Tongue (tissue), 2 donors: ENCODE measurements around the gene DEXI. TPM values are rescaled to one million over a fixed set of nuclear protein-coding genes. Genes with fewer than 3 reads are reported as not detected.
"Not testable (repeated sequence)": the region's sequence is repeated elsewhere in the genome, so short reads cannot be mapped to it uniquely, and the experiment has no call there.

Experiments used
- DNase-seq: peaks from one replicate; pipeline ENCODE4 v3.0.0-alpha.2; 2015
- total RNA-seq: library from RNA; depleted of rRNA; stranded (reverse); fragments of >200 nt; gene quantifications from one replicate; pipeline ENCODE4 v1.2.3, GENCODE V29; 2014

The DEXI gene
- total RNA-seq, 1 donor from 2014 or later = 56.2 TPM

- DNase-seq = no peak
Observed at GRCh38 chr16:10941127-10941933, 938 bp downstream of the DEXI start.

GRCh38 chr16:10940501-10941079, 1.7 kb downstream of the DEXI start:
- DNase-seq = peak; percentile 56

DNA sequence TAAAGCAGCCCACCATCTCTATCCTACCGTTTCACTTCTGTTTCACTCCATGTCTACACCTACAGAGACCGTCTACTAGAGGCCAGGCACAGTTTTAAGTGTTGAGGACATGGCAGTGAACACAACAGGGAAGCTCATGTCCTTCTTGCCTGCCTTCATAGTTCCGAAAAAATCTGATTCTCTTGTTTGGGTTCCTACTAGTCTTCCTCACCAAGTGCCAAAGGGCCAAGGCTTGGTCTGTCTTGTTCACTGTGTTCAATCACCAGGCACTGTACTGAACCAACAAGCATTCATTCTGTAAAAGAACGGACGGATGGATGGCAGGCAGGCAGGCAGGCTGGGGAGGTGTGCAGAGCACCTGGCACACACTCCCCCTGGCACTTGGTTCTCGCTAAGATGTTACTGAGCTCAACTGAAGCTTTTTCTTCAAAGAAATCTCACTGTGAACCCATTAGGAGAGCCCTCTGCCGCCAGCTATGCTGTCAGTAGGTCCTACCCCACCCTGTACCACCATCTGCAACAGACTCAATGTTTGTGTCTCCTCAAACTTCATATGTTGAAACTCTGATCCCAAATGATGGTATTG, 2.5 kb downstream of the DEXI start:
- DNase-seq = no peak

DNA sequence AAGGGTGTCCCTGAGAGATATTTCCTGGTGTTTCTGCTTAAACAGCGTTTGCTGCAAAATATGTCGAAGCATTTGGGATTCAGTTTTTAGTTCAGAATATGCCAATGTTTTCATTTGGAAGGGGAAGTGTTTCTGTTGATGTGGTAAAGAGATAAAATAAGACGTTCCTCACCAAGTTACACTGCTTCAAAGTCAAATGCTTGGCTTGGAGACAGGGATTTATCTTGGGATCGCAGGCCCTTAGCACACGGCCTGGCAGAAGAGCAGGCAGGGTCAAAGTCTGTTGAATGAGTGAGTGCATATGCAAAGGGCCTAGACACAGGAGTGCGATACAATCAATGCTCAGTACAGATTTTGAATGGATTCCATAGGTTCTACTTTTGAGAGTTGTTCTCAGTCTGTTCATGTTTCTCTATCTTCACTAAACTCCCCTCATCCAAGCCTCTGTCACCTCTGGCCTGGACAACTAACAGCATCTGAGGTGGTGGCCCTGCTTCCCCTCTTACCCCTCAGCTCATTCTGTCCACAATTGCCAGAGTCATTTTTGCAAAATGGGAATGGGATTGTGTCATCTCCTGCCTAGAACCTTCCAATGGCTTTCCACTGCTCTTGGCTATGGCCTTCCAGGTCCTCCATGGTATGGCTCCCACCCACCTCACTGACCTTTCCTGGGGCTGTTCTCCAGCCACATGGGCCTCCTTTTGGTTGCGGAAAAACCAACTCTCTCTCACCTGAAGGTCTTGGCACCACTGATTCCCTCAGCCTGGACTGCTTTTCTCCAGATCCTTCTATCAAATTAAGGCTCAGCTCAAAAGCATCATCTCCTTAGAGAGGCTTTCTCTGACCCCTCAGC, 3.2 kb downstream of the DEXI start:
- no peak for DNase-seq

DNA sequence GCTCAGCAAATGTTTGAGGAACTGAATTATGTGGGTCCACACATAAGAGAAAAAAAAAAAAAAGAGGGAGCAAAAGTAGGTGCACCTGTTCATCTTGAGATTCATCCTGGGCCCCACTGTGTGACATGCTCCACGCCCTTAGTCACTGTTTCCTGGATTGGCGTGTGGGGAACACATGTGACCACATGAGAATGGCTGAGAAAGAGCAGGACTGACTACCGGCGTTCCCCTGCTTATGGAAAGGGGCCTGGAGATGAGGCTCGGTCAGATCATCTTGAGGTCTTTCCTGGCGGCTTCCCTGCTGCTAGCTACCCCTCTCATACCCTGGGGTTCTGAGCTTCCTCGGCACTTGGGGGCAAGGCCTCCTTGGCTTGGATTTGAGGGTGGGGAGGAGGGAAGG, 3.9 kb downstream of the DEXI start:
- no peak for DNase-seq

- no peak for DNase-seq
Observed at GRCh38 chr16:10937068-10937859, 5.0 kb downstream of the DEXI start.

- no peak for DNase-seq
Observed at GRCh38 chr16:10936272-10936984, 5.8 kb downstream of the DEXI start.

- DNase-seq = no peak
Observed at GRCh38 chr16:10935226-10935915, 6.9 kb downstream of the DEXI start.

DNA sequence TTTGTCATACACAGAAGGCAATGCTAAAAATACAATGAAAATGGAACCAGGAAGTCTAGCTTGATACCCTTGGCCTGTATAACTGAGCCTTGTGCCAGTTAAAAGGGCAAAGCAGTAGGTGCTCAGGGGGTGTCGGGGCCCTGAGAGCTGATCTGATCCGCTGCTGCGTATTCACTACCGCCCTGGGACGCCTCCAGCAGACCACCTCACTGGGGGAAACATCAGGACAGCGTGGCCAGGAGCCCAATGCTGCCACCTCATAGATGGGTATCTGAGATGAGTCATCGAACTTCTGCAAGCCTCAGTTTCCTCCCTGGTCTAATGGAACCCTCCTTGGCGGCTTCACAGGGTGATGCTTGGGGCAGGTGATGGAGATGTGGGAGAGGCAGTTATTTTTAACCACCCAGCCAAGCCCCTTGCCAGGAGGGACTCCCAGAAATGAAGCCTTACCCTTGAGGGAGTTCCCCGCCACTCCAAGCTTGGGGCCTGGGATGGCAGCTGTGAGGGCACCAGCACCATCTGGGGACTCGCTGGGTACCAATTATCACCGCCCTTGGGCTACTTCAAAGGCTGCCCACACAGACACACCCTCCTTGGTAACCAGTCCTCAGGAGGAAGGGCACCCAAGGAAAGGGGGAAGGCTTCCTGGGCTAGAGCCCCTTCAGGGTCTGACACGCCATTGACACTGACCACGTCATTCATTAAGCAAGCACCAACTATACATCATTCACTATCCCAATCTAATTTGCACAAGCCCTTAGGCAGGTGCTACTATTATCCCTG, 7.8 kb downstream of the DEXI start:
- no peak for DNase-seq

DNA sequence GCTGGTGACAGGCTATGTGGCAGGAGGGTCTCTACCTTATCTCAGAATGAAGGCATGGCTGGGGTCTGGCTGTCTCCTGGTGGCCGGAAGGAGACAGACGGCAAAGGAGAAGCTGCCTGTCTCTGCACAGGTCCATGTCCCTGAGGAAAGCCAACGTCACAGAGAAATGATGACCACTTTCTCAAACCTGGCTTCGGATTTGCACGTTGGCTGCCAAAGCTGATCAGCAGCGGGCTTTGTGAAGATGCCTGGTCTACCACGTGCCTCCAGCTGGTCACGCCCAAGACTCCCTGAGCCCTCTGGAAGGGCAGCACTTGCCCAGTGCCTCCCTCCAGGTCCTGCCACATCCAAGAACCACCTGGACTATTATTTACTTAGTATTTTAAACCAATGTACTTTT, 8.4 kb downstream of the DEXI start:
- DNase-seq = no peak

DNA sequence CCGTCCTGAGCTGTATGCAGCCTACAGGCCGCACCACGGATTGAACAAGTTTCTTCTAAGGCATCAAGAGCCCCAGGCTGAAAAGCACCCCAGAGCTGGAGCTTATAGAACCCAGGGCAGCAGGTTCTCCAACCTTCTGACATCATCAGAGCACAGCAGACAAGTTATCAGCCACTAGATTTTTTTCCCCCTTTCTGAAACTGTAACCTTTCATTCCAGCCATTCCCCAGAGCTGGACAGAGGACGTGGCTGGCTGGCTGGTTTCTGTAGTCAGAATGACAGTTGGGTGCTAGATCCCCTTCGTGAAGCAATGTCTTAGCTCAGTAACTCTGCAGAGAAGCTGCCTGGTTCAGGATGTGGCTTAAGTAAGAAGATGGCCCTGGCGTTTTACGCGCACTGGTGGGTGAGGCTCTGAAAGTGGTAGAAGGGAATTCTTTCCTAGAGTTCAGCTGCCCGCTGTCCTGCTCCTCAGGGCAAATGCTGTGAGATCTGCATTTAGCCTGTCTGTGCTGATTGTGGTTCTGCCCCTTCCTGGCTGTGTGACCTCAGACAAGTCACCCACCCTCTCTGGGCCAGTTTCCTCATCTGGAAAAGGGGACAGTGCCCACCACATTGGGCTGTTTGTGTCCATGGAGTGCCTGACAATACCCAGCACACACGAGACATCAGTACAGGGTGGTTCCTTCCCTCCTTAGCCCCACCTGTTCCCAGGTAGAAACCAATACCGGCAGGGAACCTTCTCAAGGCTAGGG, 9.1 kb downstream of the DEXI start:
- DNase-seq = no peak

DNA sequence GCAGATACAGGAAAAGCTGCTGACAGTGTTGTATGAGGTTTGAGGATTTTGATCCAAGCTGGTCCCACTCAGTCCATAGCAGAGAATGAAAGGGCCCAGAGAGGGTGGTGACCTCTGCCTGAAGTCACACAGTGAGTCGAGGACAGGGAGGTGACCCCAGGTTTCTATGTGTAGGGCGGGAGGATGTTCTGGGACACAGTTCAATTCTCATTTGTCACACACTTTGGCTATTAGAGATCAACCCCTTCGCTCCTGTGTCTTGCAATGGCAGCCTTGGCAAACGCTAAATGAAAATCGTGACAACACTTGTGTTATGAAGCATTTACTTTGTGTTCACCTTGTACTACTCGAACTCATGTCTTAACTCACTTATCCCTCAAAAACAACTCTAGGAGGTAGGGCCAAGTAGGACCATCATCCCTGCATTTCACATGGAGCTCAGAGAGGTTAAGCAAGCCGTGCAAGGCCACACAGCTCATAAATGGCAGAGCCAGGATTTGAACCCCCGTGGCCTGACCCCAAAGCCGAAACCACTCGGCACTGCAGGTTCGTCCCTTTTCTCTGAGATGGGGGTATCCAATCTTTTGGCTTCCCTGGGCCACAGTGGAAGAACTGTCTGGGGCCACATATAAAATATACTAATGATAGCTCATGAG, 10.2 kb downstream of the DEXI start:
- DNase-seq = no peak

GRCh38 chr16:10931134-10931533, 11.1 kb downstream of the DEXI start:
- DNase-seq = no peak

DNA sequence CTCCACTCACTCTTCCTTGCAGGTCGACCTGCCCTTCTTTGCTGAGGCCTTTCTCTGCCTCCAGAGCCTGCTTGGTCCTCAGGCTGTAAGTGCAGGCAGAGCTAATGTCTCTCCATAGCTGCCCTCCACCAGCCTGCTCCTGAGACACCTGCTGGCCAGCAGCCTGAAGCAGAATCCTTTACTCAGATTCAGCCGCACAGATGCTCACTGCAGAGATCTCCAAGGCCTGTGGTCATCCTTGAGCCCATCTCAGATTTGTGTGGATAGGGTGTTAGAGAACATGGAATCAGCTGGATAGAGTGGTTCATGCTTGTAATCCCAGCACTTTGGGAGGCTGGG, 11.5 kb downstream of the DEXI start:
- DNase-seq = no peak

GRCh38 chr16:10929853-10930754, 12.2 kb downstream of the DEXI start:
- no peak for DNase-seq

- not testable (repeated sequence) for DNase-seq
Observed at GRCh38 chr16:10929097-10929496, 13.2 kb downstream of the DEXI start.

- no peak for DNase-seq
Observed at GRCh38 chr16:10927497-10928112, 14.7 kb downstream of the DEXI start.
